GM19099 (cell line): ENCODE data around the gene GULP1.

Source experiments
- POLR2A ChIP-seq: IDR thresholded peaks from 3 replicates; pipeline ENCODE4 v1.6.1; 2011; ENCODE audit warnings: low read depth; ENCODE audit not compliant: insufficient read length; ENCODE audit errors: extremely low read depth

GULP1 gene

GRCh38 chr2:188582211-188582610 is 290.5 kb downstream of the GULP1 start:
- TF ChIP-seq POLR2A: no peak

GRCh38 chr2:188588235-188588634 is 296.6 kb downstream of the GULP1 start:
- TF ChIP-seq POLR2A: no peak

GRCh38 chr2:188596054-188596453 is 304.4 kb downstream of the GULP1 start:
- TF ChIP-seq POLR2A: no peak

- no peak for TF ChIP-seq POLR2A
Observed at GRCh38 chr2:188598551-188598950, 306.9 kb downstream of the GULP1 start.

GRCh38 chr2:188599140-188599539 is 307.5 kb downstream of the GULP1 start:
- no peak for TF ChIP-seq POLR2A

GRCh38 chr2:188600536-188601210 is 309.0 kb downstream of the GULP1 start:
- no peak for TF ChIP-seq POLR2A

- no peak for TF ChIP-seq POLR2A
Observed at GRCh38 chr2:188601391-188601790, 309.7 kb downstream of the GULP1 start.

- TF ChIP-seq POLR2A: no peak
Observed at GRCh38 chr2:188601927-188602326, 310.3 kb downstream of the GULP1 start.

- TF ChIP-seq POLR2A: no peak
Observed at GRCh38 chr2:188604579-188604978, 312.9 kb downstream of the GULP1 start.

GRCh38 chr2:188607501-188607900 is 315.8 kb downstream of the GULP1 start:
- no peak for TF ChIP-seq POLR2A

GRCh38 chr2:188609321-188610049 is 317.8 kb downstream of the GULP1 start:
- TF ChIP-seq POLR2A: no peak

- TF ChIP-seq POLR2A: no peak
Observed at GRCh38 chr2:188610050-188610444, 318.4 kb downstream of the GULP1 start.

GRCh38 chr2:188610827-188611226 is 319.2 kb downstream of the GULP1 start:
- TF ChIP-seq POLR2A: no peak

GRCh38 chr2:188619146-188619545 is 327.5 kb downstream of the GULP1 start:
- TF ChIP-seq POLR2A: no peak

GRCh38 chr2:188620916-188621315 is 329.2 kb downstream of the GULP1 start:
- no peak for TF ChIP-seq POLR2A

GRCh38 chr2:188622601-188623260 is 331.1 kb downstream of the GULP1 start:
- no peak for TF ChIP-seq POLR2A
